AG04450 (cell line): ENCODE results near the gene MYF6. TPM values are rescaled to one million over a fixed set of nuclear protein-coding genes. Genes with fewer than 3 reads are reported as not detected.

Experiments used
- CTCF ChIA-PET: fragments of 300-600, 350-600 bp; formaldehyde crosslinking; extraction: SDS; loops from one replicate; lab custom pipeline; 2022; ENCODE audit warnings: antibody characterized with exemption, inconsistent platforms; lab: Charles Lee
- POLR2A ChIA-PET: fragments of 350-600 bp; formaldehyde crosslinking; extraction: SDS; loops from one replicate; lab custom pipeline; 2021; ENCODE audit warnings: antibody characterized with exemption, inconsistent platforms; lab: Yijun Ruan, JAX
- DNase-seq: peaks from one replicate; pipeline ENCODE4 v3.0.0-alpha.2; 2011; ENCODE audit warnings: low read depth, low spot score
- H3K27ac ChIP-seq: one replicate; pipeline ENCODE4 v1.5.1; 2012; ENCODE audit warnings: low read depth, low read length, control low read depth
- H3K27me3 ChIP-seq: one replicate; pipeline ENCODE4 v1.6.0; 2012; ENCODE audit warnings: low read length; ENCODE audit not compliant: control insufficient read depth, insufficient read depth
- H3K4me3 ChIP-seq: 2 replicates; pipeline ENCODE4 v1.5.1; 2011; ENCODE audit warnings: mild to moderate bottlenecking, low read depth, low read length, control low read depth
- H3K9me3 ChIP-seq: 2 replicates; pipeline ENCODE4 v1.5.1; 2012; ENCODE audit warnings: low read length; ENCODE audit not compliant: control insufficient read depth, insufficient read depth
- CTCF ChIP-seq: IDR thresholded peaks from 2 replicates; pipeline ENCODE4 v1.5.1; 2011; ENCODE audit warnings: low read depth, low read length, control low read depth, inconsistent platforms
- polyA plus RNA-seq: library from polyadenylated mRNA; depleted of rRNA; stranded (reverse); fragments of >200 nt; gene quantifications from 2 replicates; pipeline ENCODE4 v1.2.3, GENCODE V29; 2011

Gene MYF6
- polyA plus RNA-seq, 1 experiment = not detected

GRCh38 chr12:80712866-80713265, 5.4 kb downstream of the MYF6 start:
- no peak overlapping the region for H3K4me3 ChIP-seq
- DNase-seq = no peak
- no peaks in the 10 kb centered on the region for H3K27me3 ChIP-seq
- H3K27ac ChIP-seq = no peak overlapping the region
- no peak for TF ChIP-seq CTCF
- ChIA-PET POLR2A (no interaction called here), CTCF (interaction anchor here (0.7 kb wide), 1 partner anchor 1080 kb away, joined by 3 read pairs; no protein-coding TSS in a partner anchor)
- H3K9me3 ChIP-seq = peaks cover 17% of the 10 kb centered on the region

GRCh38 chr12:80713419-80713818, 6.0 kb downstream of the MYF6 start:
- DNase-seq = no peak
- no peak for TF ChIP-seq CTCF
- no peak overlapping the region for H3K4me3 ChIP-seq
- no peak overlapping the region for H3K27ac ChIP-seq
- peaks cover 12% of the 10 kb centered on the region for H3K9me3 ChIP-seq
- no peaks in the 10 kb centered on the region for H3K27me3 ChIP-seq
- ChIA-PET POLR2A (no interaction called here), CTCF (no interaction called here)

- POLR2A ChIA-PET = no interaction called here
- Histone ChIP-seq H3K27ac (no peak overlapping the region), H3K9me3 (peaks cover 9% of the 10 kb centered on the region), H3K4me3 (no peak overlapping the region), H3K27me3 (no peaks in the 10 kb centered on the region)
- DNase-seq = no peak
- CTCF ChIA-PET = interaction anchor here (0.6 kb wide), 1 partner anchor 115 kb away, joined by 3 read pairs; no protein-coding TSS in a partner anchor
- TF ChIP-seq CTCF = no peak
Observed at GRCh38 chr12:80714055-80714454, 6.6 kb downstream of the MYF6 start.

GRCh38 chr12:80714846-80715245, 7.4 kb downstream of the MYF6 start:
- Histone ChIP-seq H3K4me3 (no peak overlapping the region), H3K9me3 (peaks cover 9% of the 10 kb centered on the region), H3K27me3 (no peaks in the 10 kb centered on the region), H3K27ac (no peak overlapping the region)
- ChIA-PET CTCF (interaction anchor here (1.0 kb wide), 1 partner anchor 122 kb away, joined by 3 read pairs; no protein-coding TSS in a partner anchor), POLR2A (no interaction called here)
- no peak for TF ChIP-seq CTCF
- no peak for DNase-seq

GRCh38 chr12:80715713-80716249, 8.3 kb downstream of the MYF6 start:
- Histone ChIP-seq H3K27ac (no peak overlapping the region), H3K9me3 (peaks cover 9% of the 10 kb centered on the region), H3K27me3 (no peaks in the 10 kb centered on the region), H3K4me3 (no peak overlapping the region)
- no peak for DNase-seq
- POLR2A ChIA-PET = no interaction called here
- CTCF ChIA-PET = interaction anchor here (1.0 kb wide), 1 partner anchor 122 kb away, joined by 3 read pairs; no protein-coding TSS in a partner anchor
- TF ChIP-seq CTCF = no peak
